Measurements from ENCODE around the gene MME. TPM values are rescaled to one million over a fixed set of nuclear protein-coding genes. Genes with fewer than 3 reads are reported as not detected.

Gene MME
- total and polyA plus RNA-seq, 3 donors from 2014 or later, result 5.4 to 6.3 (median 5.5) TPM

DNA sequence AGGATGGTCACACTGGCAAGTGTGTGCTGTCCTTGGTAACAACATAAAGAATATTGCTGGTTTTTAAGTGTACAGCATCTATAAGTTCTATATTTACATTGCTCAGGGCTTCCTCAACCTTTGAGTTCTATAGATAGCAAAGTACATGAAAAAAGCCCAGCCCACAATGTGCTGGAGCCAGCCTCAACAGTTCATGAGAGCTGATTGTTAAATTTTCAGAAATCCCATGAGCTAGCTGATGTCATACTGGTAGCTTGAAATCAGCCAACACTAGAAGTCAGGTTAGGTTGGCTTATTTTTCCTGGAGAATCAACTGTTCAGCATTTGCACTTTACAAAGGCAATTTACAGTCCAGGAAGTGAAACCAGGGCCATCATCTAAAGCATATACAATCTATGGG lies 110.6 kb downstream of the MME start:
- Histone ChIP-seq H3K9me3 (no peaks in the 10 kb centered on the region), H3K4me1 (no peaks in the 10 kb centered on the region), H3K4me3 (no peak overlapping the region), H3K27ac (no peak overlapping the region), H3K27me3 (no peaks in the 10 kb centered on the region), H3K36me3 (ENCODE audit: low read depth, missing control alignments) (no peaks in the 10 kb centered on the region)
- intact Hi-C loops (cut with DNase I; ENCODE audit: low total_unique reads), result no loop called here
- DNase-seq, result no peak
- TF ChIP-seq POLR2A (IDR thresholded peaks at IDR 0.05) (no peak), CTCF (IDR thresholded peaks at IDR 0.05) (no peak)

GRCh38 chr3:155192957-155193746 lies 113.0 kb downstream of the MME start:
- TF ChIP-seq POLR2A (IDR thresholded peaks at IDR 0.05), result no peak
- no peak for TF ChIP-seq CTCF (IDR thresholded peaks at IDR 0.05)
- intact Hi-C loops (cut with DNase I; ENCODE audit: low total_unique reads), result no loop called here
- no peak for DNase-seq
- H3K9me3 ChIP-seq, result no peaks in the 10 kb centered on the region
- WGBS, 2 donors, result 89 to 90% methylated on average over 2 of the region's 2 CpGs
- H3K27me3 ChIP-seq, result no peaks in the 10 kb centered on the region
- H3K4me3 ChIP-seq, result no peak overlapping the region
- no peak overlapping the region for H3K27ac ChIP-seq
- H3K4me1 ChIP-seq, result no peaks in the 10 kb centered on the region
- H3K36me3 ChIP-seq (ENCODE audit: low read depth, missing control alignments), result no peaks in the 10 kb centered on the region

GRCh38 chr3:155193868-155194267 lies 113.7 kb downstream of the MME start:
- no peak overlapping the region for H3K27ac ChIP-seq
- H3K36me3 ChIP-seq (ENCODE audit: low read depth, missing control alignments), result no peaks in the 10 kb centered on the region
- no peak for TF ChIP-seq POLR2A (IDR thresholded peaks at IDR 0.05)
- no peak for TF ChIP-seq CTCF (IDR thresholded peaks at IDR 0.05)
- DNase-seq, result no peak
- intact Hi-C loops (cut with DNase I; ENCODE audit: low total_unique reads), result no loop called here
- H3K4me3 ChIP-seq, result no peak overlapping the region
- 93 to 94% methylated on average over 2 of the region's 2 CpGs for WGBS, 2 donors
- H3K4me1 ChIP-seq, result no peaks in the 10 kb centered on the region
- no peaks in the 10 kb centered on the region for H3K27me3 ChIP-seq
- H3K9me3 ChIP-seq, result no peaks in the 10 kb centered on the region

GRCh38 chr3:155194973-155195957 lies 115.1 kb downstream of the MME start:
- intact Hi-C loops (cut with DNase I; ENCODE audit: low total_unique reads), result no loop called here
- no peaks in the 10 kb centered on the region for H3K4me1 ChIP-seq
- no peaks in the 10 kb centered on the region for H3K9me3 ChIP-seq
- no peaks in the 10 kb centered on the region for H3K36me3 ChIP-seq (ENCODE audit: low read depth, missing control alignments)
- no peak overlapping the region for H3K27ac ChIP-seq
- TF ChIP-seq CTCF (IDR thresholded peaks at IDR 0.05) (no peak), POLR2A (IDR thresholded peaks at IDR 0.05) (no peak)
- H3K4me3 ChIP-seq, result no peak overlapping the region
- H3K27me3 ChIP-seq, result no peaks in the 10 kb centered on the region
- WGBS, 2 donors, result 95 to 97% methylated on average over 8 of the region's 8 CpGs
- DNase-seq, result no peak
